Activated naive CD4-positive, alpha-beta T cell treated with anti-CD3 and anti-CD28 coated beads for 36 hours (primary cell): ENCODE results near the gene RAPGEF4. TPM values are rescaled to one million over a fixed set of nuclear protein-coding genes. Genes with fewer than 3 reads are reported as not detected.

Source experiments
- CTCF ChIA-PET: fragments of 350-600 bp; sonication (Branson Sonifier 250); formaldehyde crosslinking; loops from one replicate; lab custom pipeline; 2021; ENCODE audit warnings: antibody characterized with exemption; lab: Charles Lee
- DNase-seq: peaks from one replicate; pipeline ENCODE4 v3.0.0-alpha.2; 2020
- H3K27ac Mint-ChIP-seq: one replicate; pipeline ENCODE4 v1.8.0; 2021; ENCODE audit warnings: mild to moderate bottlenecking, mixed read lengths
- H3K27me3 Mint-ChIP-seq: one replicate; pipeline ENCODE4 v1.8.0; 2021; ENCODE audit warnings: low read depth, mixed read lengths
- H3K36me3 Mint-ChIP-seq: one replicate; pipeline ENCODE4 v1.8.0; 2021; ENCODE audit warnings: low read depth, mixed read lengths
- H3K4me1 Mint-ChIP-seq: one replicate; pipeline ENCODE4 v1.8.0; 2021; ENCODE audit warnings: low read depth, mixed read lengths
- H3K4me3 Mint-ChIP-seq: one replicate; pipeline ENCODE4 v1.8.0; 2021; ENCODE audit warnings: mild to moderate bottlenecking, moderate library complexity, mixed read lengths
- H3K9me3 Mint-ChIP-seq: one replicate; pipeline ENCODE4 v1.8.0; 2021; ENCODE audit warnings: mixed read lengths
- intact Hi-C: fragments of 100-400 bp; cut with micrococcal nuclease; formaldehyde crosslinking; loops from one replicate; pipeline ENCODE4 v1.15.1; 2023
- total RNA-seq, 2 experiments: library from RNA; stranded (reverse); gene quantifications; one replicate each; pipeline ENCODE4 v1.2.3, GENCODE V29; 2021

The RAPGEF4 gene
- total RNA-seq, 2 experiments from 2014 or later = 0.24 to 0.35 TPM

DNA sequence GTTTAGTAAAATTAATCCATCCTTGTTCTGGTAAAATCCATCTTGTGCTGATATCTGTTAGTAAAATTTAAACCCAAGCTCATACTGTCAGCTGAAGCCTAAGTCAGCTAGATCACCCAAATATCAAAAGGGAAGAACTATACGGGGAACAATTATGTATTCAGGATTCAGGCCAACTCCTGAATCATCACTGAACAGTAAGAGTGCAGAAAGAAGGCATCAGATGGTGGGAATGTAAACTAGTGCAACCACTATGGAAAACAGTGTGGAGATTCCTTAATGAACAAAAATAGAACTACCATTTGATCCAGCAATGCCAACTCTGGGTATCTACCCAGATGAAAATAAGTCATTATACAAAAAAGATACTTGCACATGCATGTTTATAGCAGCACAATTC is 81.8 kb downstream of the RAPGEF4 start:
- CTCF ChIA-PET = no interaction called here
- Mint-ChIP-seq H3K9me3 (no peaks in the 10 kb centered on the region), H3K4me1 (no peaks in the 10 kb centered on the region), H3K27ac (no peak overlapping the region), H3K36me3 (no peaks in the 10 kb centered on the region), H3K27me3 (no peaks in the 10 kb centered on the region), H3K4me3 (no peak overlapping the region)
- no peak for DNase-seq
- intact Hi-C loops = no loop called here

DNA sequence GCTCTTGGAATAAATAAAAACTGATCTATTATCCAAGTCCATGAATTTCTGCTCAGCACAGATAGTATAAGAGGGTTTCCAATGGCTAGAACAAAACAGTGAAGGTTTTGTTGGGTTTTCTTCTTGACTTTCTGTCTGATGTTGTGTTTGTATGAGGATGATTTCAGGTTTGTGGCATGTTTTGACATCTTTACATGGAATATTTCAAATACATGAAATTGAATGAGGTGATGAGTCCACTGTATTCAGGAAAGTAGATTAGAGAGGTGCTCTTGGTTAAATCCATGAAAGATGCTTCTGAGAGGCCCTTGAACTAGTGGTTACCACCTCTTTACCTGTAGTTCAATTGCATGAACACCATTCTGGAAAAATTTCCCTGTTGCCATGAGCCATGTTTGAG is 84.3 kb downstream of the RAPGEF4 start:
- no peaks in the 10 kb centered on the region for H3K27me3 Mint-ChIP-seq
- H3K4me3 Mint-ChIP-seq = no peak overlapping the region
- H3K9me3 Mint-ChIP-seq = no peaks in the 10 kb centered on the region
- no peaks in the 10 kb centered on the region for H3K4me1 Mint-ChIP-seq
- intact Hi-C loops = no loop called here
- DNase-seq = no peak
- CTCF ChIA-PET = interaction anchor here (1.7 kb wide), 1 partner anchor 113 kb away, joined by 7 read pairs; no protein-coding TSS in a partner anchor
- H3K36me3 Mint-ChIP-seq = no peaks in the 10 kb centered on the region
- H3K27ac Mint-ChIP-seq = no peak overlapping the region

DNA sequence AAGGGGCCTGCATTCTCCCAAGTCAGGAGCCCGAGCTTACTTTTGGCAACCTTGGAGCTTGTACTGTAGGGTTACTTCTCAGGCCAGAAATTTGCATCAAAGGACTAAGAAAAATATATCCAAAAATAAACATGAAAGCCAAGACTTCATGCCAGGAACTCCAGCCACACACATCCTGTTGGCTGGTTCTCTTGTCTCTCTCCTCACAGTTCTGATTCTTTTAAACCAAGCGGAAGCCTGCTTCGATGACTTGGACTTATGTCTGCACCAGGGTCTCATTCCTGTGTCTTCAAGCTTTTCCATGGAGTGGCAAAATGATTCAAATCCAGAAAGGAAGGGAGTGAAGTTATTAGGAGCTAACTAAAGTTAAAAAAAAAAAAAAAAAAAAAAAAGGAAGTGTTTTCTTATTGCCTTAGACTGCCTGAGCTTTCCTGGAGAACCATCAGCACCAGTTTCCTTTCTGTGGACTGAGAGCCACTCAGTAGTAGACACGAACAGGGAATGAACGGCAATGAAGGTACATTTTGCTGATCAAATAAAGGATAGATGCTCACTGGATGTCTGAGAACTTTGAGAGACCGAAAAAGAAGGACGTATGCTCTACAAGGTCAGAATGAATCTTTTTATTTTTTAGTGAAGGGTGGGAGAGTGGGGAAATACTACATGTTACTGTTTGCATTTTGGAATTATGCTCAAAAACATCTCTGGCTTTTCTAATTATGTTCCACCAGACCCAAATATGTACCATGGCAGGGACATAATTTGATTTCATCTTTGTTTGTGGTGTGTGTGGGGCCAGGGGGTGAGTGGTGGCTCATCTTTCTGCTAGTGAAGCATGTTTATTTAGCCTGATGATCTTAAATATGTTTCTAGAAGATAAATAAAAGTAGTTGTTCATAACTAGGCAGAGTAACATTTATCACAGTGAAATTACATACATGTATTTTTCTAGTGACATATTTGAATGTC is 86.0 kb downstream of the RAPGEF4 start:
- no peak overlapping the region for H3K4me3 Mint-ChIP-seq
- no peaks in the 10 kb centered on the region for H3K27me3 Mint-ChIP-seq
- CTCF ChIA-PET = interaction anchor here (1.7 kb wide), 1 partner anchor 111 kb away, joined by 7 read pairs; no protein-coding TSS in a partner anchor
- H3K9me3 Mint-ChIP-seq = no peaks in the 10 kb centered on the region
- intact Hi-C loops = no loop called here
- H3K27ac Mint-ChIP-seq = no peak overlapping the region
- H3K4me1 Mint-ChIP-seq = no peaks in the 10 kb centered on the region
- no peaks in the 10 kb centered on the region for H3K36me3 Mint-ChIP-seq
- DNase-seq = no peak

DNA sequence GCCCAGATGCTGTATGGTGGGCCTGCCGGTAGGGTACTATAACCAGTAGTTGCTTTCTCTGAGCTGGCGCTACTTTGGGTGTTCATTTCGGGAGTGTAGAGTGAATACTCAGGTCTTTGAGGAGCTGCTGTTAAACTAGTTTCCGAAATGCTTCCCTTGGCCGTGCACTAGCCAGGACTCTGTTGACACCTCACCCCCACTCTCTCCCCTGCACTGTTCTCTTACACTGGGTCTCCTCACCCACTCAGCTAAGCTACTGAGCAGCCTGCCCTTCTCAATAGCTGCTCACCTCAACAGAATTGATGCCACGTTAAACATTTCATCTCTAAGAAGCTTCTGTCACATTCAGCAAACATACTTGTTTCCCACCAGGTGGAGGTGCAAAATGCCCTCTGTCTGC is 86.9 kb downstream of the RAPGEF4 start:
- Mint-ChIP-seq H3K4me3 (no peak overlapping the region), H3K27me3 (no peaks in the 10 kb centered on the region), H3K36me3 (no peaks in the 10 kb centered on the region), H3K27ac (no peak overlapping the region), H3K9me3 (no peaks in the 10 kb centered on the region), H3K4me1 (no peaks in the 10 kb centered on the region)
- intact Hi-C loops = no loop called here
- DNase-seq = no peak
- CTCF ChIA-PET = interaction anchor here (0.8 kb wide), 1 partner anchor 109 kb away, joined by 3 read pairs; no protein-coding TSS in a partner anchor

DNA sequence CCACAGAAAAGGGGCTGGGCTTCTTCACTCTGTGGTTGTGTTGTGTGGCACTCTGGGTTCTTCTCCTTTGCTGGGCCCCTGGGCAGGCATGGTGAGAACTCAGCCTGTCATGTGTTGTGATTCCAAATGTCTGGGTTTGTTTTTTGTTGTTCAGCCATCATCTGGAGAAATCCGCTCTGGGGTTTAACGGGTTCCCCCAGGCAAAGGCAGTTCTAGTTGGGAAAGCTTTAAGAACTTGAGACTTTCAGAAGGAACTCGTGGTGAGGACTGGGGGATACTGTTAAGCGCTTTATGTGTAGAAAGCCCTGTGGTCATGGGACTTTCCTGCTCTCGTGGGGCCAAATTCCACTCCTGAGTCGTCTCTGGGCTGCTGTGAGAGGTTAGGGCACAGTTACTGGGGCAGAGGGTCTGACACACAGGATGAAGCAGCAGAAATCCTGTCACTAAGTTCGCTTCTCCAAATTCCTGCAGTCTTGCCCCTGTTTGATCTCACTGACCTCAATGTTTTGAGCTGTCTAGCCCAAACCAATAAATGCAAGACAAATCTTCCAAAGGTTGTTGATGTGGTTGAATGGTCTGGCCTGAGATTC is 87.7 kb downstream of the RAPGEF4 start:
- Mint-ChIP-seq H3K4me1 (no peaks in the 10 kb centered on the region), H3K27me3 (no peaks in the 10 kb centered on the region), H3K27ac (no peak overlapping the region), H3K9me3 (no peaks in the 10 kb centered on the region), H3K4me3 (no peak overlapping the region), H3K36me3 (no peaks in the 10 kb centered on the region)
- CTCF ChIA-PET = interaction anchor here (0.8 kb wide), 1 partner anchor 108 kb away, joined by 3 read pairs; no protein-coding TSS in a partner anchor
- DNase-seq = no peak
- intact Hi-C loops = no loop called here

DNA sequence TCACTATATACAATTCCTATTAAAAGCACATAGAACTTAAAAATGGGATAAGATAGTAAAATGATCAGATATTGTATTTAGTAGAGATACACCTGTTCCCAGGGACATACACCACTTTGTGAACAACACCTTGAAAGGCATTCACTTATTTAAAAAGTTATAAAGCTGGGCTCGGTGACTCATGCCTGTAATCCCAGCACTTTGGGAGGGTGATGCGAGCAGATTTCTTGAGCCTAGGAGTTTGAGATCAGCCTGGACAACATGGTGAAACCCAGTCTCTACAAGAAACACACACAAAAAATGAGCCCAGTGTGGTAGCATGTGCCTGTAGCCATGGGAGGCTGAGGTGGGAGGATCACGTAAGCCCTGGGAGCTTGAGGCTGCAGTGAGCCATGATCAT is 90.9 kb downstream of the RAPGEF4 start:
- no peaks in the 10 kb centered on the region for H3K36me3 Mint-ChIP-seq
- CTCF ChIA-PET = interaction anchor here (0.7 to 0.8 kb wide), 2 partner anchors 20 to 104 kb away, joined by 3 to 4 read pairs; no protein-coding TSS in a partner anchor
- no peaks in the 10 kb centered on the region for H3K4me1 Mint-ChIP-seq
- DNase-seq = no peak
- no peak overlapping the region for H3K27ac Mint-ChIP-seq
- H3K27me3 Mint-ChIP-seq = no peaks in the 10 kb centered on the region
- no peaks in the 10 kb centered on the region for H3K9me3 Mint-ChIP-seq
- H3K4me3 Mint-ChIP-seq = no peak overlapping the region
- intact Hi-C loops = no loop called here

DNA sequence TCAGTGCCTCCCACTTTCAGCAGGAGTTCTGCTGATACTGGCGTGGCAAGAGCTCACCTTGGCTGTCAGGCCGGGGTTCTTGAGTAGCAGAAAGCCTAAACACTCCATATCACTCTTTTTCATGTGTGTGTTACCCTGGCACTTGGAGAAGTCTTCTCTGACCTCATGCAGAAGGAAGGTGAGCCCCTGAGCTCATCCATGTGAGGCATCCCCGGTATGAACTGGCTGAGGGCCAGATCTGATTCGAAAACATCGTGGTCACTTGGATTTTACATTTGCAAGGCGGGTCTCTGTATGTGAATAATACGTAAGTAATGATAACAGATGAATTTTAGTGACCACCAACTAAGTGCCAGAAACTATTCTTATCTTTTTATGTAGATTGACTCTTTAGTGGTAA is 93.6 kb downstream of the RAPGEF4 start:
- no peak overlapping the region for H3K27ac Mint-ChIP-seq
- CTCF ChIA-PET = interaction anchor here (1.1 to 1.6 kb wide), 2 partner anchors 60 to 103 kb away, joined by 3 to 4 read pairs; no protein-coding TSS in a partner anchor

DNA sequence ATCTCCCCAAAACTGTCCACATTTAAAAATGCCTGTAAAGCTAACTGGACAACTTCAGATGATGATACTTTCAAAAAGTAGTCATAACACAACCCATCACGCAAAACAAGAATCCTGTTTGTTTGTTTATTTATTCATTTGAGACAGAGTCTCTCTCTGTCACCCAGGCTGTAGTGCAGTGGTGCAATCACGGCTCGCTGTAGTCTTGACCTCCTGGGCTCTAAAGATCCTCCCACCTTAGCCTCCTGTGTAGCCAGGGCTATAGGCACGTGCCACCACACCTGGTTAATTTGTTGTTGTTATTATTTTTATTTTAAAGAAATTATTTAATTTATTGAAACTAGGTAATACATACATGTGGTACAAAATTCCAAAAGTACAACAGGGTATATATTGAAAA is 94.8 kb downstream of the RAPGEF4 start:
- CTCF ChIA-PET = interaction anchor here (0.8 to 1.6 kb wide), 2 partner anchors 14 to 102 kb away, joined by 4 read pairs; no protein-coding TSS in a partner anchor
- no peaks in the 10 kb centered on the region for H3K9me3 Mint-ChIP-seq
- H3K4me1 Mint-ChIP-seq = no peaks in the 10 kb centered on the region
- intact Hi-C loops = no loop called here
- H3K36me3 Mint-ChIP-seq = no peaks in the 10 kb centered on the region
- H3K27ac Mint-ChIP-seq = no peak overlapping the region
- no peak for DNase-seq
- no peak overlapping the region for H3K4me3 Mint-ChIP-seq
- peaks cover 4% of the 10 kb centered on the region for H3K27me3 Mint-ChIP-seq

More for the DNA sequence above, 93.6 kb downstream of the RAPGEF4 start:
- Mint-ChIP-seq H3K9me3 (no peaks in the 10 kb centered on the region), H3K4me1 (no peaks in the 10 kb centered on the region), H3K4me3 (no peak overlapping the region), H3K36me3 (no peaks in the 10 kb centered on the region), H3K27me3 (peaks cover 2% of the 10 kb centered on the region)
- intact Hi-C loops = no loop called here
- DNase-seq = no peak

DNA sequence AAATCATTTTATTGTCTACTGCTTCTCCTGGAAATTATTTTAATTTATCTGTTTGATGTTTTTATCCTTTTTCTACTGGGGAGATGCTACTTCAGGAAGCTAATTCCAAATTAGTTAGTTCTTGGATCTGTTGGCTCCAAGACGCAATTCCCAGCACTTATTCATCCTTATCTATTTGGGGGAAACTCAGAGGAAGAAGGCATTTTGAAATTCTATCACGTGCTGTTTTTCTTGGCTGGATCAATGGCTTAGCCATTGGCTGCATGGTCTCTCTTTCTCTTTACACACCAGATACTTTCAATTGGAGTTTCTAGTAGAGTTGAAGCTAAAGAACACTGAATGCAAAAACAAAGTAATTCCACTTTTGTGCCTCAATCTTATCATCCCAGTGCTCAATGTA is 98.3 kb downstream of the RAPGEF4 start:
- Mint-ChIP-seq H3K36me3 (no peaks in the 10 kb centered on the region), H3K27me3 (peaks cover 9% of the 10 kb centered on the region), H3K4me3 (no peak overlapping the region), H3K4me1 (peaks cover 2% of the 10 kb centered on the region), H3K9me3 (no peaks in the 10 kb centered on the region), H3K27ac (no peak overlapping the region)
- intact Hi-C loops = no loop called here
- CTCF ChIA-PET = no interaction called here
- no peak for DNase-seq

DNA sequence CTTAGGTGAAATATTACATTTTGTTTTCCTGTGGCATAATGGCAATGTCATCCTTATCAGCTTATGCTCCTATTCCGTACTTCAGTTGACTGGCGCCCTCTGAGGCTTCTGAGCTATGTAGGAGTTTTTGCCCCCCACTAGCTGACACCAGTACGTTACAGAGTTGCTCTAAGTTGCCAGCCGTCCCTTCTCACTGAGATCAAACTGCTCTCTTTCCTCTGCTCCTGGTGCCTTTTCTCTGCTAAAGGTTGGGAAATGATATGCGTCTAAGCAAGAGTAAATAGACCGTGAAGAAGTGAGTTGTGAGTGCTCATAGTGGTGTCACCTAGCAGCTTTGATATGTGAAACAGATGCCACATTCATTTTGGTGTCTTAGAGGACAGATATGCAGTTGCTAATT is 99.2 kb downstream of the RAPGEF4 start:
- peaks cover 2% of the 10 kb centered on the region for H3K4me1 Mint-ChIP-seq
- intact Hi-C loops = no loop called here
- no peak overlapping the region for H3K4me3 Mint-ChIP-seq

DNA sequence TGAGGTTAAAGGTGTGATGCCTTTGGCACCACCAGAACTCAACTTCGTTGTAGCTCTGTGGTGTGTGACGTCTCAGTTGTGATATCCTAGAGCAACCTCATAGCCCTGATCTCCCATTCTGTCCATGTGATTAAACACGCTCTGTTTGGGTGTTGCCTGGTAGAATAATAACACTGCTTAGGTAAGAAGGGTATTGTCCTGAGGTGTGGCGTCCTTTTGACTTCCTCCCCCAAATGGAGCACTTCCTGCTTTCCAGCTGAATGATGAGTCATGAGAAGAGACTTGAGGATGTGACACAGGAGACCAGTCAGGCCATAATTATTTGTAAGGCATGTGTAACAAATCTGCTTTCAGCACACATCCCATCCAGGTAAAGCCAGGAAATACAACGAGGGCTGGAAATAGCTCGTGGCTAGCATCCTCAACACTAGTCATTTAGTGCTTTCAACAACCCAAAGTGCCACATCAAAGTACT is 100.7 kb downstream of the RAPGEF4 start:
- CTCF ChIA-PET = interaction anchor here (1.0 to 1.4 kb wide), 2 partner anchors 30 to 95 kb away, joined by 3 to 5 read pairs; no protein-coding TSS in a partner anchor
- Mint-ChIP-seq H3K9me3 (no peaks in the 10 kb centered on the region), H3K4me1 (peaks cover 2% of the 10 kb centered on the region), H3K27ac (no peak overlapping the region), H3K27me3 (peaks cover 11% of the 10 kb centered on the region), H3K36me3 (no peaks in the 10 kb centered on the region), H3K4me3 (no peak overlapping the region)
- intact Hi-C loops = no loop called here
- peak; percentile 8 for DNase-seq

More for the DNA sequence above, 99.2 kb downstream of the RAPGEF4 start:
- DNase-seq = no peak
- no peak overlapping the region for H3K27ac Mint-ChIP-seq
- H3K9me3 Mint-ChIP-seq = no peaks in the 10 kb centered on the region
- CTCF ChIA-PET = no interaction called here
- H3K36me3 Mint-ChIP-seq = no peaks in the 10 kb centered on the region
- H3K27me3 Mint-ChIP-seq = peaks cover 9% of the 10 kb centered on the region

DNA sequence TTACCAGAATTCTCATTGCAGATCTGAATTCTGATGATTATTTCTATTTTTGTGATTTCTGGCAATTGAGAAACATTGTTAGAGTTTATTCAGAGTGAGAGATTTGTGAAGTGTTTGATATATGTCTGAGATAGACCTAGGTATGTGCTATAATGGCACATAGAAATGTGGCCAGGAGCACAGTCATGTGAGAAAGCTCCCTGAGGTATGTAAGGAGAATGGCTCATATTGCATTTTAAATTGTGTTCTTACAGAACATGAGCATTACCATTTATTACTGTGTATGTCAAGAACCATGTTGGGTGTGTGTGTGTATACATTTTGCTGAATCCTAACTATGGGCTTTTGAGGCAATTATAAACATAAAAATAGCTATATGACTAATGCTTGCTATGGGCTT is 101.2 kb downstream of the RAPGEF4 start:
- no peaks in the 10 kb centered on the region for H3K9me3 Mint-ChIP-seq
- no peaks in the 10 kb centered on the region for H3K36me3 Mint-ChIP-seq
- peaks cover 2% of the 10 kb centered on the region for H3K4me1 Mint-ChIP-seq
- no peak for DNase-seq
- peaks cover 11% of the 10 kb centered on the region for H3K27me3 Mint-ChIP-seq
- H3K27ac Mint-ChIP-seq = no peak overlapping the region
- intact Hi-C loops = no loop called here
- CTCF ChIA-PET = interaction anchor here (0.8 to 1.4 kb wide), 3 partner anchors 31 to 664 kb away, joined by 3 to 5 read pairs (median 3); no protein-coding TSS in a partner anchor
- no peak overlapping the region for H3K4me3 Mint-ChIP-seq
